GM19438 (cell line): ENCODE results near the gene ZFYVE28.
A peak's percentile ranks its signal among the peaks of the same experiment; 100 is the strongest.
"Not testable (repeated sequence)": the region's sequence is repeated elsewhere in the genome, so short reads cannot be mapped to it uniquely, and the experiment has no call there.

Experiments
- ATAC-seq: cut with Tn5 transposase; IDR thresholded peaks from one replicate; pipeline ENCODE4 v1.9.1; 2021; ENCODE audit warnings: low read depth; ENCODE audit not compliant: unreplicated experiment

ZFYVE28 gene

GRCh38 chr4:2417765-2418649, at the start of gene ZFYVE28:
Gene ZFYVE28 (minus strand): TSS chr4:2418645. CDS start chr4:2418323, 322 bp downstream.
- peak; percentile 11 for ATAC-seq

GRCh38 chr4:2465544-2465943, 47.1 kb upstream of the ZFYVE28 start:
- ATAC-seq = not testable (repeated sequence)

- no peak for ATAC-seq
Observed at GRCh38 chr4:2465032-2465431, 46.6 kb upstream of the ZFYVE28 start.

GRCh38 chr4:2462992-2463762, 44.7 kb upstream of the ZFYVE28 start:
- ATAC-seq = no peak

- ATAC-seq = peak; percentile 87
Observed at GRCh38 chr4:2462218-2462991, 44.0 kb upstream of the ZFYVE28 start.

- ATAC-seq = no peak
Observed at GRCh38 chr4:2461246-2461960, 43.0 kb upstream of the ZFYVE28 start.

GRCh38 chr4:2459589-2460349, 41.3 kb upstream of the ZFYVE28 start:
- no peak for ATAC-seq

GRCh38 chr4:2458546-2459491, 40.4 kb upstream of the ZFYVE28 start:
- no peak for ATAC-seq

- ATAC-seq = no peak
Observed at GRCh38 chr4:2457481-2458295, 39.2 kb upstream of the ZFYVE28 start.

- no peak for ATAC-seq
Observed at GRCh38 chr4:2451821-2452785, 33.7 kb upstream of the ZFYVE28 start.

GRCh38 chr4:2451036-2451520, 32.6 kb upstream of the ZFYVE28 start:
- no peak for ATAC-seq

GRCh38 chr4:2450394-2451035, 32.1 kb upstream of the ZFYVE28 start:
- ATAC-seq = no peak

- ATAC-seq = no peak
Observed at GRCh38 chr4:2449511-2450392, 31.3 kb upstream of the ZFYVE28 start.

GRCh38 chr4:2449051-2449450, 30.6 kb upstream of the ZFYVE28 start:
- no peak for ATAC-seq

- no peak for ATAC-seq
Observed at GRCh38 chr4:2448589-2448988, 30.1 kb upstream of the ZFYVE28 start.
